Activated CD4-positive, alpha-beta T cell treated with anti-CD3 and anti-CD28 coated beads, Interleukin-2, amount 10 ng/mL, durations not matched to agents 7 days and 5 days (primary cell): ENCODE results near the gene VAV2. TPM values are rescaled to one million over a fixed set of nuclear protein-coding genes. Genes with fewer than 3 reads are reported as not detected.

Source experiments
- CTCF ChIA-PET: fragments of 350-600 bp; sonication (Branson Sonifier 250); formaldehyde crosslinking; loops from one replicate; lab custom pipeline; 2021; ENCODE audit warnings: antibody characterized with exemption; lab: Charles Lee
- POLR2A ChIA-PET: fragments of 350-600 bp; sonication (Branson Sonifier 250); formaldehyde crosslinking; loops from one replicate; lab custom pipeline; 2021; ENCODE audit warnings: antibody characterized with exemption; lab: Charles Lee
- DNase-seq: peaks from one replicate; pipeline ENCODE4 v3.0.0-alpha.2; 2020
- H3K27ac Mint-ChIP-seq: one replicate; pipeline ENCODE4 v1.8.0; 2021; ENCODE audit warnings: mild to moderate bottlenecking, moderate library complexity, mixed read lengths
- H3K27me3 Mint-ChIP-seq: one replicate; pipeline ENCODE4 v1.8.0; 2021; ENCODE audit warnings: mixed read lengths
- H3K36me3 Mint-ChIP-seq: one replicate; pipeline ENCODE4 v1.8.0; 2021; ENCODE audit warnings: low read depth, mixed read lengths
- H3K4me1 Mint-ChIP-seq: one replicate; pipeline ENCODE4 v1.8.0; 2021; ENCODE audit warnings: mixed read lengths
- H3K4me3 Mint-ChIP-seq: one replicate; pipeline ENCODE4 v1.8.0; 2021; ENCODE audit warnings: mild to moderate bottlenecking, moderate library complexity, mixed read lengths
- H3K9me3 Mint-ChIP-seq: one replicate; pipeline ENCODE4 v1.8.0; 2021; ENCODE audit warnings: mixed read lengths
- total RNA-seq, 2 experiments: library from RNA; stranded (reverse); gene quantifications; one replicate each; pipeline ENCODE4 v1.2.3, GENCODE V29; 2021

VAV2 gene
- total RNA-seq, 2 experiments from 2014 or later: 6.2 TPM

GRCh38 chr9:133888809-133889491, 103.2 kb downstream of the VAV2 start:
- CTCF ChIA-PET: no interaction called here
- no peak for DNase-seq
- no peaks in the 10 kb centered on the region for H3K27me3 Mint-ChIP-seq
- H3K4me3 Mint-ChIP-seq: no peak overlapping the region
- H3K9me3 Mint-ChIP-seq: no peaks in the 10 kb centered on the region
- POLR2A ChIA-PET: no interaction called here
- no peaks in the 10 kb centered on the region for H3K36me3 Mint-ChIP-seq
- H3K4me1 Mint-ChIP-seq: no peaks in the 10 kb centered on the region
- no peak overlapping the region for H3K27ac Mint-ChIP-seq

- H3K36me3 Mint-ChIP-seq: no peaks in the 10 kb centered on the region
- no peaks in the 10 kb centered on the region for H3K27me3 Mint-ChIP-seq
- CTCF ChIA-PET: no interaction called here
- no peaks in the 10 kb centered on the region for H3K9me3 Mint-ChIP-seq
- POLR2A ChIA-PET: no interaction called here
- DNase-seq: no peak
- no peak overlapping the region for H3K27ac Mint-ChIP-seq
- no peak overlapping the region for H3K4me3 Mint-ChIP-seq
- H3K4me1 Mint-ChIP-seq: no peaks in the 10 kb centered on the region
Observed at GRCh38 chr9:133888048-133888808, 103.9 kb downstream of the VAV2 start.

GRCh38 chr9:133887540-133888047, 104.5 kb downstream of the VAV2 start:
- no peak for DNase-seq
- Mint-ChIP-seq H3K27me3 (no peaks in the 10 kb centered on the region), H3K36me3 (no peaks in the 10 kb centered on the region), H3K9me3 (no peaks in the 10 kb centered on the region), H3K4me1 (no peaks in the 10 kb centered on the region), H3K4me3 (no peak overlapping the region), H3K27ac (no peak overlapping the region)
- ChIA-PET POLR2A (no interaction called here), CTCF (no interaction called here)

GRCh38 chr9:133886563-133887501, 105.3 kb downstream of the VAV2 start:
- Mint-ChIP-seq H3K27ac (no peak overlapping the region), H3K4me1 (no peaks in the 10 kb centered on the region), H3K4me3 (no peak overlapping the region), H3K27me3 (no peaks in the 10 kb centered on the region), H3K36me3 (no peaks in the 10 kb centered on the region), H3K9me3 (no peaks in the 10 kb centered on the region)
- DNase-seq: no peak
- CTCF ChIA-PET: no interaction called here
- POLR2A ChIA-PET: no interaction called here

- no peaks in the 10 kb centered on the region for H3K27me3 Mint-ChIP-seq
- H3K27ac Mint-ChIP-seq: no peak overlapping the region
- no peaks in the 10 kb centered on the region for H3K9me3 Mint-ChIP-seq
- ChIA-PET CTCF (interaction anchor here (0.7 kb wide), 1 partner anchor 22 kb away, joined by 4 read pairs; no protein-coding TSS in a partner anchor), POLR2A (no interaction called here)
- H3K4me3 Mint-ChIP-seq: no peak overlapping the region
- H3K4me1 Mint-ChIP-seq: no peaks in the 10 kb centered on the region
- no peaks in the 10 kb centered on the region for H3K36me3 Mint-ChIP-seq
- DNase-seq: no peak
Observed at GRCh38 chr9:133884907-133885744, 107.0 kb downstream of the VAV2 start.

- no peaks in the 10 kb centered on the region for H3K4me1 Mint-ChIP-seq
Observed at GRCh38 chr9:133882849-133883755, 109.0 kb downstream of the VAV2 start.

GRCh38 chr9:133881671-133882381, 110.3 kb downstream of the VAV2 start:
- no peaks in the 10 kb centered on the region for H3K27me3 Mint-ChIP-seq

More at GRCh38 chr9:133882849-133883755, 109.0 kb downstream of the VAV2 start:
- H3K9me3 Mint-ChIP-seq: no peaks in the 10 kb centered on the region
- POLR2A ChIA-PET: no interaction called here
- no peak overlapping the region for H3K27ac Mint-ChIP-seq
- H3K4me3 Mint-ChIP-seq: no peak overlapping the region
- DNase-seq: no peak
- CTCF ChIA-PET: no interaction called here
- no peaks in the 10 kb centered on the region for H3K36me3 Mint-ChIP-seq
- no peaks in the 10 kb centered on the region for H3K27me3 Mint-ChIP-seq

GRCh38 chr9:133880851-133881661, 111.1 kb downstream of the VAV2 start:
- Mint-ChIP-seq H3K4me3 (no peak overlapping the region), H3K9me3 (no peaks in the 10 kb centered on the region), H3K4me1 (no peaks in the 10 kb centered on the region), H3K36me3 (no peaks in the 10 kb centered on the region), H3K27me3 (no peaks in the 10 kb centered on the region), H3K27ac (no peak overlapping the region)
- no peak for DNase-seq
- ChIA-PET POLR2A (no interaction called here), CTCF (no interaction called here)

More at GRCh38 chr9:133881671-133882381, 110.3 kb downstream of the VAV2 start:
- ChIA-PET POLR2A (no interaction called here), CTCF (no interaction called here)
- Mint-ChIP-seq H3K36me3 (no peaks in the 10 kb centered on the region), H3K4me3 (no peak overlapping the region), H3K27ac (no peak overlapping the region), H3K9me3 (no peaks in the 10 kb centered on the region), H3K4me1 (no peaks in the 10 kb centered on the region)
- DNase-seq: no peak

GRCh38 chr9:133880136-133880535, 112.0 kb downstream of the VAV2 start:
- Mint-ChIP-seq H3K36me3 (no peaks in the 10 kb centered on the region), H3K9me3 (no peaks in the 10 kb centered on the region), H3K27me3 (no peaks in the 10 kb centered on the region), H3K4me3 (no peak overlapping the region), H3K27ac (no peak overlapping the region), H3K4me1 (no peaks in the 10 kb centered on the region)
- ChIA-PET POLR2A (no interaction called here), CTCF (no interaction called here)
- DNase-seq: no peak

GRCh38 chr9:133879615-133880014, 112.5 kb downstream of the VAV2 start:
- CTCF ChIA-PET: interaction anchor here (0.6 kb wide), 1 partner anchor 10 kb away, joined by 3 read pairs; no protein-coding TSS in a partner anchor

More at GRCh38 chr9:133879615-133880014, 112.5 kb downstream of the VAV2 start:
- Mint-ChIP-seq H3K9me3 (no peaks in the 10 kb centered on the region), H3K27me3 (no peaks in the 10 kb centered on the region), H3K4me3 (no peak overlapping the region), H3K36me3 (no peaks in the 10 kb centered on the region), H3K4me1 (no peaks in the 10 kb centered on the region), H3K27ac (no peak overlapping the region)
- DNase-seq: no peak
- POLR2A ChIA-PET: no interaction called here
